Effector memory CD4-positive, alpha-beta T cell (primary cell): ENCODE measurements around the gene PLEKHM1.
A peak's percentile ranks its signal among the peaks of the same experiment; 100 is the strongest.

Experiments
- DNase-seq, 3 donors: peaks; one replicate each; pipeline ENCODE4 v3.0.0-alpha.2; 2020
- H3K27ac ChIP-seq: 2 replicates; pipeline ENCODE4 v1.7.0; 2013; ENCODE audit warnings: mild to moderate bottlenecking, low read length, moderate library complexity; ENCODE audit not compliant: insufficient read depth, poor library complexity, severe bottlenecking
- H3K27me3 ChIP-seq: replicated peaks from 2 replicates; pipeline ENCODE4 v1.7.0; 2013; ENCODE audit warnings: mild to moderate bottlenecking, low read length; ENCODE audit not compliant: insufficient read depth, control insufficient read depth, poor library complexity, severe bottlenecking
- H3K36me3 ChIP-seq: 2 replicates; pipeline ENCODE4 v1.7.0; 2013; ENCODE audit warnings: mild to moderate bottlenecking, low read length, moderate library complexity; ENCODE audit not compliant: control insufficient read depth, insufficient read depth
- H3K4me1 ChIP-seq: 2 replicates; pipeline ENCODE4 v1.7.0; 2013; ENCODE audit warnings: low read length, mild to moderate bottlenecking; ENCODE audit not compliant: control insufficient read depth, insufficient read depth, poor library complexity, severe bottlenecking
- H3K4me3 ChIP-seq: 2 replicates; pipeline ENCODE4 v1.7.0; 2013; ENCODE audit warnings: low read length, low read depth, mild to moderate bottlenecking; ENCODE audit not compliant: insufficient read depth, poor library complexity, severe bottlenecking
- H3K9me3 ChIP-seq: 2 replicates; pipeline ENCODE4 v1.7.0; 2013; ENCODE audit warnings: mild to moderate bottlenecking, low read length, moderate library complexity; ENCODE audit not compliant: control insufficient read depth

Gene PLEKHM1

GRCh38 chr17:45428050-45428617 lies 62.4 kb downstream of the PLEKHM1 start:
- H3K9me3 ChIP-seq = no peaks in the 10 kb centered on the region
- H3K27me3 ChIP-seq = no peaks in the 10 kb centered on the region
- no peak overlapping the region for H3K27ac ChIP-seq
- peaks cover 21% of the 10 kb centered on the region for H3K4me1 ChIP-seq
- DNase-seq = peak; percentile 48 to 67 (median 63)
- H3K36me3 ChIP-seq = no peaks in the 10 kb centered on the region
- peak overlapping the region; percentile 34 for H3K4me3 ChIP-seq

DNA sequence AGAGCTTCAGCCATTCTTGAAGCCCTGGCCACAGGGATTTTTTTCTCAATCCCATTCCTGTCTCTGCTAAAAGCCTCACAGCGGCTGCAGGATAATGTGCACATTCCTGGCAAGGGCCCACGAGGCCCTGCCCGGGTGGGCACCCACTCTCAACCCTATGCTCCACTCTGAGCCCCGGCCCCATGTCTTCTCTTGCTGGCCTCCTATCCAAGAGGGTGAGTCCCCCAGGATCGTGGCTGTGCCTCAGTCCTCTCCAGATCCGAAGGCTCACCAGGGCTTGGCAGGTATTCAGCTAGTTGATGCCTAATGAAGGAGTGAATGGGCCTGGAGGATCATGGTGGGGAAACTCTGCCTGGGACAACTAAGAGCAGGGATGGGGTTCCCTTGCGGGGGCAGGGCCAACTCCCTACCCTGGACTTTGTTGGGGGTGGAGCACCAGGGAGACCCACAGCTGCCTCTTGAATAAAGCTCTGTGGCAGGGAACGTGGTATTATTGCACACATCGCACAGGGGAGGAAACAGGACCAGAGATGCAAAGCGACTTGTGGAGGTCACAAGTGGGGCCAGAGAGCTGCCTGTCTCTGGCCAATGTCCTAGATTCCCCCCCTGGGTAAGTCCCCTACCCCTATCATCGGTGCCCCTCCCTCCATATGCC lies 63.2 kb downstream of the PLEKHM1 start:
- no peaks in the 10 kb centered on the region for H3K36me3 ChIP-seq
- peaks cover 21% of the 10 kb centered on the region for H3K4me1 ChIP-seq
- no peak for DNase-seq
- no peak overlapping the region for H3K27ac ChIP-seq
- H3K9me3 ChIP-seq = no peaks in the 10 kb centered on the region
- no peak overlapping the region for H3K4me3 ChIP-seq
- H3K27me3 ChIP-seq = no peaks in the 10 kb centered on the region

GRCh38 chr17:45426561-45426960 lies 64.0 kb downstream of the PLEKHM1 start:
- no peak overlapping the region for H3K27ac ChIP-seq
- H3K9me3 ChIP-seq = no peaks in the 10 kb centered on the region
- no peak overlapping the region for H3K4me3 ChIP-seq
- H3K27me3 ChIP-seq = no peaks in the 10 kb centered on the region
- DNase-seq = no peak
- H3K36me3 ChIP-seq = no peaks in the 10 kb centered on the region
- peaks cover 20% of the 10 kb centered on the region for H3K4me1 ChIP-seq

- Histone ChIP-seq H3K4me1 (peaks cover 14% of the 10 kb centered on the region), H3K27me3 (no peaks in the 10 kb centered on the region), H3K27ac (no peak overlapping the region), H3K9me3 (no peaks in the 10 kb centered on the region), H3K36me3 (no peaks in the 10 kb centered on the region), H3K4me3 (no peak overlapping the region)
- no peak for DNase-seq
Observed at GRCh38 chr17:45425984-45426413, 64.5 kb downstream of the PLEKHM1 start.

DNA sequence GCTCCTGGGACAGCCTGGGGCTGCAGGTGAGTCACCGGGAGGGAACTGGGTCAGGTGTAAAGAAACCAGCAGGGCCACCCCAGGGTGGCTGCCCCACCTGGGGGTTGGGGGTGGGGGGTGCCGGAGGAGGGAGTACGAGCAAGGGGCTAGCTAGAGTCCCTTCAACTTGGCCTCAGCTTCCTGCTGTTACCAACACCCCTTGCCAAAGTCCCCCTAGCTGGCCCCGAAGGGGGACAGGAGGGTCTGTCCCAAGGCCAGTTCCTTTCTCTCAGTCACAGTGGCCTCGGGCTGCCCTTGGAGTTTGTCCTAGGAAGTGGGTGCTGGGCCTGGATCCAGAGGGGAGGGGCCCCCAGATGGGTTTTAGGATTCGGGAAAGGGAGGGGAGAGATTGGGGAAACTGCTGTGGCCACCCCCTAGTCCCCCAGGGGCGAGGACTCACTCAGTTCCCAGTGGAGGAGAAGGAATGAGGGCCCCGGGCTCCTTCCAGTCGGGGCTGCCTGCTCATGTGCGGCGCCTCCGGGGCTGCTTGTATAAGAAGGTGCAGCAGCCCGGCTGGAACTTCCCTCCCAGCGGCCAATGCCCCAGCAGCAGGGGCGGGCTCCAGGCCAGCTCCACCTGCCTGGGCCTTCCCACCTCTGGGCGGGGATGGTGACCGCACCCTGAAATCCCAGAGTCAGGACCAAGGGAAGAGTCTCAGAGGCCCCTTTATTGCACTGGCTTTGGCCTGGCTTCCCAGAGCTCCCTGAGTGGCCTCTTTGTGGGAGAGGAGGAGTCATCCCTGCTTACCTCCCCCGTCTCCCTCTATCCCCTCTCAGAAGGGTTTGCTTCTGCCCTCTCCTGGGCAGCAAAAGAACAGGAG lies 65.2 kb downstream of the PLEKHM1 start:
- DNase-seq = no peak
- peaks cover 9% of the 10 kb centered on the region for H3K4me1 ChIP-seq
- H3K36me3 ChIP-seq = no peaks in the 10 kb centered on the region
- no peak overlapping the region for H3K27ac ChIP-seq
- no peaks in the 10 kb centered on the region for H3K9me3 ChIP-seq
- H3K4me3 ChIP-seq = no peak overlapping the region
- H3K27me3 ChIP-seq = no peaks in the 10 kb centered on the region

DNA sequence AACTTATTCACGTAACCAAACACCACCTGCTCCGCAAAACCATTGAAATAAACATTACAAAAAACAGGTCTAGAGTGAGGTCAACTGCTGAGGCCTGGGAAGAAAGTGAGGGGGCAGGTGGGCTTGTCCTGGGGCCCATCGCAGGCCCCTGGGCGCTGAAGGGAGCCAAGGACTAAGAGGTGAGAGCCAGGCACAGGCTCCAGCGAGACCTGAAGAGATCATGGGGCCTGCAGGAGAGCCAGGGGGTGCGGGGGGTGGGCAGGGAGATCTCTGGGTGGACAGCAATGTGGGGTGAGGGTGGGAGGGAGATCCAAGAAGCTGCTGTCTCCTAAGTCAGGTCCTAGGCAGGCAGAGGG lies 65.8 kb downstream of the PLEKHM1 start:
- Histone ChIP-seq H3K4me1 (peaks cover 9% of the 10 kb centered on the region), H3K36me3 (no peaks in the 10 kb centered on the region), H3K27ac (no peak overlapping the region), H3K9me3 (no peaks in the 10 kb centered on the region), H3K27me3 (no peaks in the 10 kb centered on the region), H3K4me3 (no peak overlapping the region)
- no peak for DNase-seq

DNA sequence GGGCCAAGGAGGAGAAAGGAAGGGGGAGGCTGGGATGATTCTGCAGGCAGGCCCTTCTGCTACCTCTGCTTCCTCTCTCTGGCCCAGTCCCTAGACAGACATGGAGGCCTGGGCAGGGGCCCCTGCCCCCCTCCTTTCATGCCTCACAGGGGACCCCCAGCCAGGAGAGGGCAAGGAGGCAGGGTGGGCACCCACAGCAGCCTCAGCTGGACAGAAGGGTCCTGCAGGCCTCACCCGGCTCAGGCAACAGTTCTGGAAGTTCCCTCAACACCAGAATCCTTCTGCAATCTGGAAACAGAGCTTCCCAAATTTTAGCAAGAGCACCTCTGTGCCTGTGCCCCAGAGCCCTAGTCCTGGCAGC lies 66.6 kb downstream of the PLEKHM1 start:
- Histone ChIP-seq H3K36me3 (no peaks in the 10 kb centered on the region), H3K27ac (no peak overlapping the region), H3K9me3 (no peaks in the 10 kb centered on the region), H3K4me3 (no peak overlapping the region), H3K27me3 (no peaks in the 10 kb centered on the region), H3K4me1 (peaks cover 9% of the 10 kb centered on the region)
- DNase-seq = no peak

GRCh38 chr17:45423304-45423974 lies 67.1 kb downstream of the PLEKHM1 start:
- no peaks in the 10 kb centered on the region for H3K9me3 ChIP-seq
- no peak overlapping the region for H3K4me3 ChIP-seq
- no peak for DNase-seq
- no peaks in the 10 kb centered on the region for H3K27me3 ChIP-seq
- H3K4me1 ChIP-seq = peaks cover 7% of the 10 kb centered on the region
- H3K36me3 ChIP-seq = no peaks in the 10 kb centered on the region
- no peak overlapping the region for H3K27ac ChIP-seq

- no peak for DNase-seq
- Histone ChIP-seq H3K4me3 (no peak overlapping the region), H3K36me3 (no peaks in the 10 kb centered on the region), H3K4me1 (peaks cover 9% of the 10 kb centered on the region), H3K9me3 (no peaks in the 10 kb centered on the region), H3K27ac (no peak overlapping the region), H3K27me3 (no peaks in the 10 kb centered on the region)
Observed at GRCh38 chr17:45414990-45415881, 75.3 kb downstream of the PLEKHM1 start.
